Skeletal muscle satellite cell (primary cell): ENCODE data around the gene GLTPD2.

Experiments used
- H3K27me3 ChIP-seq: 2 replicates; pipeline ENCODE4 v1.7.0; 2013; ENCODE audit warnings: low read length; ENCODE audit not compliant: control insufficient read depth, insufficient read depth
- H3K36me3 ChIP-seq: 2 replicates; pipeline ENCODE4 v1.7.0; 2013; ENCODE audit warnings: mild to moderate bottlenecking, control low read depth, low read length; ENCODE audit not compliant: insufficient read depth
- H3K4me1 ChIP-seq: 2 replicates; pipeline ENCODE4 v1.7.0; 2013; ENCODE audit warnings: low read length; ENCODE audit not compliant: control insufficient read depth, insufficient read depth
- H3K4me2 ChIP-seq: 2 replicates; pipeline ENCODE4 v1.7.0; 2013; ENCODE audit warnings: mild to moderate bottlenecking, low read length
- H3K4me3 ChIP-seq: 2 replicates; pipeline ENCODE4 v1.7.0; 2013; ENCODE audit warnings: low read length
- H3K9ac ChIP-seq: 2 replicates; pipeline ENCODE4 v1.7.0; 2013; ENCODE audit warnings: mild to moderate bottlenecking, low read depth, low read length, moderate library complexity
- H3K9me3 ChIP-seq: replicated peaks from 2 replicates; pipeline ENCODE4 v1.7.0; 2013; ENCODE audit warnings: mild to moderate bottlenecking, control low read depth, low read length

GLTPD2 gene

DNA sequence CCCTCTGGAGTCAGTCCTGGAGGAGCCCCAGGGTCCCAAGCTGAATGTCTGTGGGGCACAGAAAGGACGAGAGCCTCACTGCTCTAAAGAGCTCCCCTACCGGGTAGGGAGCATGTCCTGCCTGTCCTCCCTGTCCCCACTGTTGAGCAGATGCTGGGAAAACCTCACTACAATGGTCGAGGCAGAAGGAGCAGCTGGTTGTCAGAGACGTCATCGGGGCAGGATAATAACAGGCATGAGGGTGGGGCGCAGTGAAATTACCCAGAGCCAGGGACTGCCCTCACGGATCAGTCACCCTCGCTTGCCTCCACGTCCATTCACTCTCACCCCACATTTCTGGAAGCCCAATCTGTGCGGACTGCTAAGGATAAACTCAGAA, 16.5 kb upstream of the GLTPD2 start:
- H3K36me3 ChIP-seq: no peaks in the 10 kb centered on the region
- no peak overlapping the region for H3K4me3 ChIP-seq
- peaks cover 16% of the 10 kb centered on the region for H3K4me1 ChIP-seq
- no peak overlapping the region for H3K4me2 ChIP-seq
- no peaks in the 10 kb centered on the region for H3K9me3 ChIP-seq
- no peak overlapping the region for H3K9ac ChIP-seq
- H3K27me3 ChIP-seq: peaks cover 30% of the 10 kb centered on the region

DNA sequence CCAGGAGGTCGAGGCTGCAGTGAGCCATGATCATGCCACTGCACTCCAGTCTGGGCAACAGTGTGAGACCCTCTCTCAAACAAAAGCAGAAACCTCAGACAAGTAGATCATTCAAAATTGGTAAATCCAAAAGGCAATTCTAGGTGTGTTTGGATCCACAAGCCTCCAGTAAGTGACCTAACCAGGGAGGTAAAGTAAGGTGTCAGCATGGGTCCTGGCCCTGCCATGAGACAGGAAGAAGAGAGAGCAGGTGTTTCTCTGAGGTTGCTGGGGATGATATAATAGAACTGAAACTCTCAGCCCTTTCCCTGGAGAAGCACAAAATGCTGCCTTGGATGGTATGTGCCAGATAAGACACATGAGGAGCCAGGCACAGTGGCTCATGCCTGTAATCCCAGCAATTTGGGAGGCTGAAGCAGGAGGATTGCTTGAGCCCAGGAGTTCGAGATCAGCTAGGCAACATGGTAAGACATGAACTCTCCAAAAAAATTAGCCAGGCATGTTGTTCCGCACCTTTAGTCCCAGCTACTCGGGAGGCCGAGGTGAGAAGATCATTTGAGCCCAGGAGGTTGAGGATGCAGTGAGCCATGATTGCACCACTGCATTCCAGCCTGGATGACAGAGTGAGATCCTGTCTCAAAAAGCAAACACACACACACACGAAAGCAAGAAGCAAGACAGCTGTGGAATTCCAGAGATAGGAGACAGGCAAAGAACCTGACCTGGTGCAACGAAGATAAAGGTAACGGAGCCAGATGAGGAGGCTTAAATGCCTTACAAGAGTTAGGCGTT, 10.6 kb upstream of the GLTPD2 start:
- Histone ChIP-seq H3K4me1 (no peaks in the 10 kb centered on the region), H3K9me3 (no peaks in the 10 kb centered on the region), H3K4me3 (no peak overlapping the region), H3K36me3 (no peaks in the 10 kb centered on the region), H3K27me3 (peaks cover 53% of the 10 kb centered on the region), H3K9ac (no peak overlapping the region), H3K4me2 (no peak overlapping the region)

DNA sequence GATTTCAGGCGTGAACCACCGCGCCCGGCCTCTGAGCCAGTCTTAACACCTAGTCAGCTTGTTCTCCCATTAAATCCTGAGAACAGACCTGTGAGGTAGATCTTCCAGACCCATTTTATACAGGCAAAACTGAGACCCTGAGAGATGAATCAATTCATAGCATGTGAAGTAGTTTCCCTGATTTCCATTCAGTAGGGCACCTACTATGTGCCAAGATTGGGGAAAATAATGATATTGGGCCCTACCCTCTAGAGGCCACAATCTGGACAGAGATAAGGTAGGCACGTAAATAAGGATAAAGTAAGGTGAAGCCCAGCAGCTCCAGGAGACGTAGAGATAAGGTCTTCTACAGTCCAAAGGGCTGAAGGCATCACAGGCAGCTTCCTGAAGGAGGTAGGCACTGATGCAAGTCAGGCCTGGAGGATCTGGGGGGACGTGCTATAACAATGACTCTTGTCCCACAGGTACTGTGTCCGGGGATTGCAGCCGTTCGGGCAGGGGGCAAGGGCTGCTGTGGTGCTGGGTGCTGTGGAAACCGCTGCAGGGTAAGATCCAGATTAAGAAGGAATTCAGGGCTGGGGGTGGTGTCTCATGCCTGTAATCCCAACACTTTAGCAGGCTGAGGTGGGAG, 8.3 kb upstream of the GLTPD2 start:
- H3K36me3 ChIP-seq: no peaks in the 10 kb centered on the region

DNA sequence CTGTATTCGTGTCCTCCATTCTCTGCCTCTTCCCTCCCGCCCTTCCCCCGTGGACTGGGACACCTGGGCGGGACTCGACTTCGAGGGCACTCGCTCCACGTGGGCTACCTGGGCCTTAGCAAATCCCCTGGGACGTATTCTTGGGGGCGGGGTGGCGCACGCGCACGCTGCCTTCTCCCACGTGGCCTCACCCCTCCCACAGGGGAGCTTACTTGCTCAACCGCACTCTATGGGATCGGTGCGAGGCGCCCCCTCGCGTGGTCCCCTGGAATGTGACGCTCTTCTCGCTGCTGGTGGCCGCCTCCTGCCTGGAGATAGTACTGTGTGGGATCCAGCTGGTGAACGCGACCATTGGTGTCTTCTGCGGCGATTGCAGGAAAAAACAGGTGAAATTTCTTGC, 6.1 kb upstream of the GLTPD2 start:
- Histone ChIP-seq H3K4me3 (no peak overlapping the region), H3K9ac (no peak overlapping the region), H3K9me3 (no peaks in the 10 kb centered on the region), H3K27me3 (peaks cover 55% of the 10 kb centered on the region), H3K4me1 (peaks cover 15% of the 10 kb centered on the region), H3K4me2 (no peak overlapping the region), H3K36me3 (no peaks in the 10 kb centered on the region)

More for the DNA sequence above, 8.3 kb upstream of the GLTPD2 start:
- Histone ChIP-seq H3K4me2 (no peak overlapping the region), H3K9ac (no peak overlapping the region), H3K4me1 (peaks cover under 1% of the 10 kb centered on the region), H3K27me3 (peaks cover 58% of the 10 kb centered on the region), H3K9me3 (no peaks in the 10 kb centered on the region), H3K4me3 (no peak overlapping the region)

DNA sequence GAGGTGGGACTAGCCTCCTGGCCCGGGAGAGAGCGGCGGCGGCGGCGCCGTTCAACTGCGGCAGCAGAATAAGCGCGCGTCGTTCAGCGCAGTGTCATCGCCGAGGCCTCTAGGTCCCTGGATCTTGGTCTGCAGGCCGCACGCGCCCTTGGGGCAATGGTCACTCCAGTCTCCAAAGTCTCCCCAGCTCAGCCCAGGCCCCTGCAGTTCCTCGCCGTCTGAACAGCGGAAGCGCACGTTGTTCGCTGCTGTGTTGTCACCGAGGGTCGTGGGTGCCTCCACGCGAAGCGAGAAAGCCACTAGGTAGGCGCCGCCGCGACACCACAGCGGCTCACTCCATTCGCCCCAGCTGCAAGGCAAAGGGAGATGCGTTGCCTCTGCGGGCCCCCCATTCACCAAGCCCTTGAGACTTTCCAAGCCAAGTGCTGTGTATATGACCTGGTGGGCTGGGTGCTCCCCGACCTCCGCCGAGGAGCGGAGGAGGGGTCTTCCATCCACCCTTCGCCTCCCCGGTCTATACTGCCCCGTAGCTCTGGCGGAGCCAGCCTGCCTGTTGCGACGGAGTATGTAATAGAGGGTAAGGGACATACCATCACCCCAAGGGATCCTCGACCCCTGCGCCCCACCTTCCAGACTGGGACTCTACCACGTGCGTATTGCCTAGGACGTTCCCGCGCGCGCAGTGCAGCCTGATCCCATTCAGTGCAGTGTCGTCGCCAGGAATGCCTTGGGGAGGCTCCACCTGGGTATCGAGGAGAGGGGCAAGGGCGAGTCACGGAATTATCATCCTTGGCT, 3.3 kb upstream of the GLTPD2 start:
- peak overlapping the region; percentile 36 for H3K4me3 ChIP-seq
- peaks cover 32% of the 10 kb centered on the region for H3K27me3 ChIP-seq
- H3K9me3 ChIP-seq: no peaks in the 10 kb centered on the region
- peak overlapping the region; percentile 67 for H3K4me2 ChIP-seq
- H3K36me3 ChIP-seq: no peaks in the 10 kb centered on the region
- peaks cover 24% of the 10 kb centered on the region for H3K4me1 ChIP-seq
- H3K9ac ChIP-seq: no peak overlapping the region

DNA sequence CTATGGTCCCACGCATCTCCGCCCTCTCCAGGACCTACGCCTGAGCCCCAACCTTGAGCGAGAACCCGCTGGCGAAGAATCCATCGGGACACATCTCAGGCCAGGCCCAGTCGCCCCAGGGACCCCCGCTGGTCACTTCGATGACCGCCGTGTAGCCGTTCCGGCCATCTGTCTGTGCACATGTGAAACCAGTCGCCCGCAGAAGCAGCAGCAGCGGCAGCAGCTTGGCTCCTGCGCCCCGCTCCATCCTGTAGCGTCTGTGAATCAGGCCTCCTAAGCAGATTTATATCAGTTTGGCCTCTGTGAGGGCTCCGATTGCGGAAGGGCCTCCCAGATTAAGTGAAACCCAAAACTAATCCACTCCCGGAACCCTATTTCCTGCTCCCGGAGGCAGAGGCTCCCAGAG, 2.7 kb upstream of the GLTPD2 start, which contains the start of gene VMO1:
VMO1 (minus strand) TSS at position 259 of the 406 bp plus-strand sequence; CDS start at position 247, 12 bp downstream.
- peaks cover 29% of the 10 kb centered on the region for H3K27me3 ChIP-seq

DNA sequence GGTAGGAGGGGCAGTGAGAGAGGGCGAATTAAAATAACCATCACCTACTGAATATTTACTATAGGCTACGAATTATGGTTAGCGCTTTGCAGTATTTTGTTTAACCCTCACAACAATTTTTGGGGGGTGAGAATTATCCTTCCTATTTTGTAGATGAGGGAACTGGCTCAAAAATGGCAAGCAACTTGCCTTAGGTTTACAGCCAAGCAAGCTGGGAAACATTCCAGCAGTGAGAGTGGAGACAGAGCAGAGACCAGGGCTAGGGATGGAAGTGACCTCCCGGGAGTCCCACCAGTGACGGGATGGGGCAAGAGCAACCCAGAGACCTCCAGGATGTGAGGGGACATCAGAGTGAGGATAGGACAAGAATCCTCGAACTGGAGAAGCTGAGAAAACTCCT, 2.2 kb upstream of the GLTPD2 start:
- H3K4me3 ChIP-seq: peak overlapping the region; percentile 36

More for the DNA sequence above, 2.7 kb upstream of the GLTPD2 start, which contains the start of gene VMO1:
- no peaks in the 10 kb centered on the region for H3K9me3 ChIP-seq
- H3K36me3 ChIP-seq: no peaks in the 10 kb centered on the region
- no peak within 1 kb of the TSS for H3K9ac ChIP-seq
- H3K4me1 ChIP-seq: peaks cover 27% of the 10 kb centered on the region
- H3K4me2 ChIP-seq: peak within 1 kb of the TSS; percentile 67
- H3K4me3 ChIP-seq: peak within 1 kb of the TSS; percentile 36

DNA sequence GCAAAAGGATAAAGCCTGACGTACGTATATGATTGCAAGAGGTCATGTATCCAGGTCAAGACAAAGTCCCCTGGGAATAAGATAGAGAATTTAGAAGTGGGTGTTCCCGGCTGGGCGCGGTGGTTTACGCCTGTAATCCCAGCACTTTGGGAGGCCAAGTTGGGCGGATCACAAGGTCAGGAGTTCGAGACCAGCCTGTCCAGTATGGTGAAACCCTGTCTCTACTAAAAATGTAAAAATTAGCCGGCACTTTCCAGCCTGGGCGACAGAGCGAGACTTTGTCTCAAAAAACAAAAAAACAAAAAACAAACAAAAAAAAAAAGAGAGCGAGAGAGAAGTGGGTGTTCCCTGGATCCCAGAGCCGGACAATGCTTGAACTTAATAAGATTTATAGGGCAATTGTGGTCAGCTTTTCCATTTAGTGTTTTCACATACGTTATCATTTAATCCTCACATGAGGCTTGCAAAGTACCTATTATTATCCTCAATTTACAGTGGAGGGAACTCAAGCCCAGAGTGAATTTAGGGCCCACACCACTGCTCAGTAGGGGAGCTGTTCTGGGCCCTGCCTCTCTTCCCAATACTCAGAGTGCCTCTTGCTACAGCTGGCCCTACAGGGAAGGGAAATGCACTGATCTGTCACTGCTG, 481 bp upstream of the GLTPD2 start:
- Histone ChIP-seq H3K4me3 (no peak overlapping the region), H3K36me3 (no peaks in the 10 kb centered on the region), H3K9me3 (no peaks in the 10 kb centered on the region), H3K9ac (no peak overlapping the region), H3K27me3 (peaks cover 21% of the 10 kb centered on the region), H3K4me2 (peak overlapping the region; percentile 87), H3K4me1 (peaks cover 27% of the 10 kb centered on the region)

More for the DNA sequence above, 2.2 kb upstream of the GLTPD2 start:
- Histone ChIP-seq H3K4me1 (peaks cover 27% of the 10 kb centered on the region), H3K27me3 (peaks cover 29% of the 10 kb centered on the region), H3K36me3 (no peaks in the 10 kb centered on the region), H3K9me3 (no peaks in the 10 kb centered on the region), H3K4me2 (peak overlapping the region; percentile 67), H3K9ac (no peak overlapping the region)

DNA sequence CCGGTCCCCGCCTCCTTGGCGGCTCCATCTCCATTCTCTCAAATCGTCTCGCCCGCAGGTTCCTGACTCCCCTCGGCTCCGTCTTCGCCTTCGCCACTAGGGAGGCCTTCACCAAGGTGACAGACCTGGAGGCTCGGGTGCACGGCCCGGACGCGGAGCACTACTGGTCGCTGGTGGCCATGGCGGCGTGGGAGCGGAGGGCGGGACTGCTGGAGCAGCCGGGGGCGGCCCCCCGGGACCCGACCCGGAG, 862 bp downstream of the GLTPD2 start:
- Histone ChIP-seq H3K4me1 (peaks cover 27% of the 10 kb centered on the region), H3K4me2 (peak overlapping the region; percentile 87), H3K27me3 (peaks cover 11% of the 10 kb centered on the region), H3K36me3 (no peaks in the 10 kb centered on the region), H3K9ac (peak overlapping the region; percentile 80), H3K9me3 (no peaks in the 10 kb centered on the region), H3K4me3 (peak overlapping the region; percentile 79)

DNA sequence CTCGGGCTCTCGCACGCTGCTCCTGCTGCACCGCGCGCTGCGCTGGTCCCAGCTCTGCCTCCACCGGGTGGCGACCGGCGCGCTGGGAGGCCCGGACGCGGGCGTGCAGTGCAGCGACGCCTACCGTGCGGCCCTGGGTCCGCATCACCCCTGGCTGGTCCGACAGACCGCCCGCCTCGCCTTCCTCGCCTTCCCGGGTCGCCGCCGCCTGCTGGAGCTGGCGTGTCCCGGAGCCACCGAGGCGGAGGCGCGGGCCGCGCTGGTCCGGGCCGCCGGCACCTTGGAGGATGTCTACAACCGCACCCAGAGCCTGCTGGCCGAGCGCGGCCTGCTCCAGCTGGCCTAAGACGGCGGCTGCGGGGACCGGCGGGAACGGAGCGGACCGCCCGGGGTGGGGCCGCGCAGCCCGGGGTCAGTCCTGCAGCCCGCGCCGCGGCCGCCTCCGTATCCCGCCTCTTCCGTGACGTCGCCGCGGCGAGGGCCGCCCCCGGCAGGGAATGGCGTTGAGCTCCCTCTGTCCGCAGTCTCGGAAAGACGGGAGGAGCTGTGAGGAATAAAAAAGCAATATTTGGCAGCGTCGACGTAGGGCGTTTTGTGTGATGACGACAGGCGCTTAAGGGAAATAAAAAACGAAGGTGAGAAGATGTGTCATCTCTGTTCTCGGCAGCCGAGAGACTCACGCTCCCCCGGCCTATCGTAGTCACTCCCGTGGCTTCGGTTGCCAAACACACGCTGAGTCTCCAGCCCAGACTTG, 1.4 kb downstream of the GLTPD2 start:
- peak overlapping the region; percentile 87 for H3K4me2 ChIP-seq
- H3K27me3 ChIP-seq: peaks cover 11% of the 10 kb centered on the region
- H3K4me3 ChIP-seq: peak overlapping the region; percentile 79
- H3K36me3 ChIP-seq: no peaks in the 10 kb centered on the region
- peaks cover 27% of the 10 kb centered on the region for H3K4me1 ChIP-seq
- H3K9ac ChIP-seq: peak overlapping the region; percentile 80
- H3K9me3 ChIP-seq: no peaks in the 10 kb centered on the region
